Upper lobe of left lung (tissue), 4 donors: ENCODE results near the gene SPG11.

Source experiments
- POLR2A ChIP-seq, 4 donors: fragments of 450-650 bp; IDR thresholded peaks; one replicate each; pipeline ENCODE4 v1.5.1; 2016 to 2017; ENCODE audit warnings: antibody characterized with exemption in 4 of 4, mild to moderate bottlenecking in 2 of 4
- TF ChIP-seq, protein P1 (sequence below), 6 experiments: fragments of 450-650 bp in 4 of 6; fragments of 200-600 bp in 2 of 6; sonication (generic) in 2 of 6; IDR thresholded peaks; one replicate each; pipeline ENCODE4 v1.5.1; 2016 to 2019; ENCODE audit warnings: antibody characterized with exemption in 6 of 6

DNA sequence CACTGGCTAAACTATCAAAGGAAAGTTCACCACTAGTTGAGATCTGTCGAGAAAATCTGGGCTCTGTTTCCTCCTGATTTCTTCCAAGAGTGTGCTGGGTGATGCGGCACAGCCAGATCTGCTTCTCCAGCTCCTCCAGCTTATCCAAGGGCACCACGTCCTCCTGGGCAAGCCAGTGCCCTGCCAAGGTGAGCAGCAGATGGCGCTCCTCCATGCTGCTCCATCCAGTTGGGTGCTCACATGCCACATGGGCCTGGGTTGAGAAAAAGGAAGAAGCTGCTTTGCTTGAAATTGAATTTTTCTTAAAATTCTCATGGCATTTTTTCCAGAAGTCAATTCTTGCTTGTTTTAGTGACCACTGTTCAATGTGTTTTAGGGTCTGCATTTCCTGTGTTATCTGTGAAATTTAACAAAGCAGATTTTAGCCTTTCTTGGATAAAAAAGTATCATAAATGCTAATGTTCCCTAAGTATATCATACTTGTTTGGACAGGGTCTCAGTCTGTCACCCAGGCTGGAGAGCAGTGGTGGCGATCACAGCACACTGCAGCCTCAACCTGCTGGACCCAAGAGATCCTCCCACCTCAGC lies 79.2 kb downstream of the SPG11 start:
- TF ChIP-seq, protein P1, sequence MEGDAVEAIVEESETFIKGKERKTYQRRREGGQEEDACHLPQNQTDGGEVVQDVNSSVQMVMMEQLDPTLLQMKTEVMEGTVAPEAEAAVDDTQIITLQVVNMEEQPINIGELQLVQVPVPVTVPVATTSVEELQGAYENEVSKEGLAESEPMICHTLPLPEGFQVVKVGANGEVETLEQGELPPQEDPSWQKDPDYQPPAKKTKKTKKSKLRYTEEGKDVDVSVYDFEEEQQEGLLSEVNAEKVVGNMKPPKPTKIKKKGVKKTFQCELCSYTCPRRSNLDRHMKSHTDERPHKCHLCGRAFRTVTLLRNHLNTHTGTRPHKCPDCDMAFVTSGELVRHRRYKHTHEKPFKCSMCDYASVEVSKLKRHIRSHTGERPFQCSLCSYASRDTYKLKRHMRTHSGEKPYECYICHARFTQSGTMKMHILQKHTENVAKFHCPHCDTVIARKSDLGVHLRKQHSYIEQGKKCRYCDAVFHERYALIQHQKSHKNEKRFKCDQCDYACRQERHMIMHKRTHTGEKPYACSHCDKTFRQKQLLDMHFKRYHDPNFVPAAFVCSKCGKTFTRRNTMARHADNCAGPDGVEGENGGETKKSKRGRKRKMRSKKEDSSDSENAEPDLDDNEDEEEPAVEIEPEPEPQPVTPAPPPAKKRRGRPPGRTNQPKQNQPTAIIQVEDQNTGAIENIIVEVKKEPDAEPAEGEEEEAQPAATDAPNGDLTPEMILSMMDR (IDR thresholded peaks at IDR 0.05): peak in 3 of 6 experiments; percentile 20 to 34 (median 21)
- no peak for TF ChIP-seq POLR2A (IDR thresholded peaks at IDR 0.05)
